ENCODE results near the gene DGKQ. TPM values are rescaled to one million over a fixed set of nuclear protein-coding genes. Genes with fewer than 3 reads are reported as not detected.

The DGKQ gene
- total RNA-seq, 1 experiment from 2014 or later = 14.2 TPM

- H3K4me1 ChIP-seq (ENCODE audit: insufficient read depth, low read length) = peaks cover 4% of the 10 kb centered on the region; the same call in 1 of the 2 replicates
- H3K36me3 ChIP-seq (ENCODE audit: low read depth, low read length) = no peaks in the 10 kb centered on the region
- no peak for ATAC-seq
- H3K4me3 ChIP-seq (ENCODE audit: low read length) = no peak overlapping the region
- no peaks in the 10 kb centered on the region for H3K9me3 ChIP-seq (ENCODE audit: low read length)
- H3K79me2 ChIP-seq (ENCODE audit: low read length) = no peaks in the 10 kb centered on the region
- no peak for DNase-seq
- H3K9me2 ChIP-seq (replicated peaks; ENCODE audit: low read length) = no peaks in the 10 kb centered on the region
- no peak overlapping the region for H3K4me2 ChIP-seq (ENCODE audit: low read length)
- no TSS peak for BruUV-seq (replicated peaks)
- intact Hi-C loops (cut with micrococcal nuclease) = no loop called here
- H2AFZ ChIP-seq (ENCODE audit: low read length) = no peak overlapping the region
- no peak overlapping the region for H3K27ac ChIP-seq (ENCODE audit: low read length)
- TF ChIP-seq EZH2 (IDR thresholded peaks at IDR 0.05; ENCODE audit: low read length, unreplicated experiment) (no peak), EZH2phosphoT487 (IDR thresholded peaks at IDR 0.05; ENCODE audit: borderline replicate concordance, low read length) (no peak)
- no peaks in the 10 kb centered on the region for H3F3A ChIP-seq (ENCODE audit: low read length, unreplicated experiment)
- ChIA-PET POLR2A (ENCODE audit: unreplicated experiment) (no interaction called here), CTCF (no interaction called here)
- no peak overlapping the region for H3K9ac ChIP-seq (ENCODE audit: low read length)
- H3K27me3 ChIP-seq (ENCODE audit: low read length) = no peaks in the 10 kb centered on the region
- no peaks in the 10 kb centered on the region; the same call in 1 of the 2 replicates for H4K20me1 ChIP-seq (ENCODE audit: low read length)
These were observed 44.3 kb upstream of the DGKQ start for GRCh38 chr4:1017706-1018105.

DNA sequence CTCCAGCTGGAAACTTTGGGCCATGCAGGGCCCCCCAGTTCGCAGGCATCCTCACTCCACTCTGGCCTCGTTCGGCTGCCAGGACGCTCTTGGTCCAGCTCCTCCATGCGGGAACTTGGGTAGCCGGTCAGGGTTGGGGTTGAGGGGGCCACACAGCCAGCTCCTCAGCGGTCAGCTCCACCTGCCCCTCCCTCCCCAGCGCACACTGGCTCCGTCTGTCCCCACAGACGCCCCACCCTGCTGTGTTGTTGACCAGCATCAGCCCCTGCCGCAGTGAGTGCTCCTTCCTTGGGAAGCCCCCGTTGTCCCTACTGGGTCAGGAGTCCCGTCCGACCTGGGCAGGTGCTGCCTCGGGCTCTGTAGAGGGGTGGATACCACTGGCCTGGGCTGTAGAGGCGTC lies 43.8 kb upstream of the DGKQ start:
- no peaks in the 10 kb centered on the region for H3K36me3 ChIP-seq (ENCODE audit: low read depth, low read length)

GRCh38 chr4:1015746-1016145 lies 42.4 kb upstream of the DGKQ start:
- TF ChIP-seq, protein P1, sequence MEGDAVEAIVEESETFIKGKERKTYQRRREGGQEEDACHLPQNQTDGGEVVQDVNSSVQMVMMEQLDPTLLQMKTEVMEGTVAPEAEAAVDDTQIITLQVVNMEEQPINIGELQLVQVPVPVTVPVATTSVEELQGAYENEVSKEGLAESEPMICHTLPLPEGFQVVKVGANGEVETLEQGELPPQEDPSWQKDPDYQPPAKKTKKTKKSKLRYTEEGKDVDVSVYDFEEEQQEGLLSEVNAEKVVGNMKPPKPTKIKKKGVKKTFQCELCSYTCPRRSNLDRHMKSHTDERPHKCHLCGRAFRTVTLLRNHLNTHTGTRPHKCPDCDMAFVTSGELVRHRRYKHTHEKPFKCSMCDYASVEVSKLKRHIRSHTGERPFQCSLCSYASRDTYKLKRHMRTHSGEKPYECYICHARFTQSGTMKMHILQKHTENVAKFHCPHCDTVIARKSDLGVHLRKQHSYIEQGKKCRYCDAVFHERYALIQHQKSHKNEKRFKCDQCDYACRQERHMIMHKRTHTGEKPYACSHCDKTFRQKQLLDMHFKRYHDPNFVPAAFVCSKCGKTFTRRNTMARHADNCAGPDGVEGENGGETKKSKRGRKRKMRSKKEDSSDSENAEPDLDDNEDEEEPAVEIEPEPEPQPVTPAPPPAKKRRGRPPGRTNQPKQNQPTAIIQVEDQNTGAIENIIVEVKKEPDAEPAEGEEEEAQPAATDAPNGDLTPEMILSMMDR (conservative IDR thresholded peaks at IDR 0.05; ENCODE audit: low read depth, low read length) = no peak
- TF ChIP-seq EZH2 (IDR thresholded peaks at IDR 0.05; ENCODE audit: low read length, unreplicated experiment) = no peak
- no peak for TF ChIP-seq EZH2phosphoT487 (IDR thresholded peaks at IDR 0.05; ENCODE audit: borderline replicate concordance, low read length)
- Histone ChIP-seq H3K9me3 (ENCODE audit: low read length) (no peaks in the 10 kb centered on the region), H3K4me3 (ENCODE audit: low read length) (no peak overlapping the region), H3K36me3 (ENCODE audit: low read depth, low read length) (no peaks in the 10 kb centered on the region), H3K79me2 (ENCODE audit: low read length) (no peaks in the 10 kb centered on the region), H3K9me2 (replicated peaks; ENCODE audit: low read length) (no peaks in the 10 kb centered on the region), H3K4me1 (ENCODE audit: insufficient read depth, low read length) (peaks cover 6% of the 10 kb centered on the region; the same call in 1 of the 2 replicates), H3K9ac (ENCODE audit: low read length) (no peak overlapping the region), H4K20me1 (ENCODE audit: low read length) (no peaks in the 10 kb centered on the region; the same call in 1 of the 2 replicates), H3K27me3 (ENCODE audit: low read length) (no peaks in the 10 kb centered on the region), H3F3A (ENCODE audit: low read length, unreplicated experiment) (no peaks in the 10 kb centered on the region), H3K27ac (ENCODE audit: low read length) (no peak overlapping the region), H2AFZ (ENCODE audit: low read length) (no peak overlapping the region), H3K4me2 (ENCODE audit: low read length) (no peak overlapping the region)
- ChIA-PET POLR2A (ENCODE audit: unreplicated experiment) (no interaction called here), CTCF (no interaction called here)
- DNase-seq (no peak), ATAC-seq (no peak)
- intact Hi-C loops (cut with micrococcal nuclease) = no loop called here
- BruUV-seq (replicated peaks) = no TSS peak

More for the DNA sequence above, 43.8 kb upstream of the DGKQ start:
- H3K4me2 ChIP-seq (ENCODE audit: low read length) = no peak overlapping the region
- no peak overlapping the region for H3K4me3 ChIP-seq (ENCODE audit: low read length)
- no peaks in the 10 kb centered on the region for H3K79me2 ChIP-seq (ENCODE audit: low read length)
- H3F3A ChIP-seq (ENCODE audit: low read length, unreplicated experiment) = no peaks in the 10 kb centered on the region
- POLR2A ChIA-PET (ENCODE audit: unreplicated experiment) = no interaction called here
- no peaks in the 10 kb centered on the region for H3K27me3 ChIP-seq (ENCODE audit: low read length)
- H2AFZ ChIP-seq (ENCODE audit: low read length) = no peak overlapping the region
- intact Hi-C loops (cut with micrococcal nuclease) = no loop called here
- peaks cover 6% of the 10 kb centered on the region; the same call in 1 of the 2 replicates for H3K4me1 ChIP-seq (ENCODE audit: insufficient read depth, low read length)
- no peak for DNase-seq
- no peak overlapping the region for H3K9ac ChIP-seq (ENCODE audit: low read length)
- no peaks in the 10 kb centered on the region for H3K9me3 ChIP-seq (ENCODE audit: low read length)
- H3K27ac ChIP-seq (ENCODE audit: low read length) = no peak overlapping the region
- no peaks in the 10 kb centered on the region; the same call in 1 of the 2 replicates for H4K20me1 ChIP-seq (ENCODE audit: low read length)
- CTCF ChIA-PET = no interaction called here
- no TSS peak for BruUV-seq (replicated peaks)
- ATAC-seq = no peak
- TF ChIP-seq EZH2phosphoT487 (IDR thresholded peaks at IDR 0.05; ENCODE audit: borderline replicate concordance, low read length) = no peak
- no peaks in the 10 kb centered on the region for H3K9me2 ChIP-seq (replicated peaks; ENCODE audit: low read length)

DNA sequence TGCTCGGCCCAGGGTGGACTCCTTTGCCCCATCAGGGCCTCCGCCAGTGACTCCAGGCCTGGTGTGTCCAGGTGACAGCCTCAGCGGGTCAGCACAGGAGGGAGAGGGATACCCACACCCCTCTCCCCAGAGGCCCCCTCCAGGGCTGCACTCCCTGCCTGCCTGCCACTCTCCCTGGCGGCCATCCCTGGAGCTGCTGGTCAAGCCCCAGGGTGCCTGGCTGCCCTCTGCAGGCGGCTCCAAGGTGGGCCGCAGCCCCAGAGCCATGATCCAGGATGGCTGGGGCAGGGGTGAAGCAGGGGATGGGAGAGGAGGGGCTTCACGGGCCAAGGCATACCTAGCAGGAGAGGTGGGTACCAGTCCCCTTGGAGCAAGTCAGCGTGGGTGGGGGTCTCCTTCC lies 41.8 kb upstream of the DGKQ start:
- Histone ChIP-seq H3K9ac (ENCODE audit: low read length) (no peak overlapping the region), H3K79me2 (ENCODE audit: low read length) (no peaks in the 10 kb centered on the region), H3K27me3 (ENCODE audit: low read length) (no peaks in the 10 kb centered on the region), H2AFZ (ENCODE audit: low read length) (no peak overlapping the region), H3F3A (ENCODE audit: low read length, unreplicated experiment) (no peaks in the 10 kb centered on the region), H3K4me3 (ENCODE audit: low read length) (no peak overlapping the region), H3K9me3 (ENCODE audit: low read length) (no peaks in the 10 kb centered on the region), H3K9me2 (replicated peaks; ENCODE audit: low read length) (no peaks in the 10 kb centered on the region), H3K36me3 (ENCODE audit: low read depth, low read length) (no peaks in the 10 kb centered on the region), H3K27ac (ENCODE audit: low read length) (no peak overlapping the region), H4K20me1 (ENCODE audit: low read length) (no peaks in the 10 kb centered on the region; the same call in 1 of the 2 replicates), H3K4me1 (ENCODE audit: insufficient read depth, low read length) (peaks cover 11% of the 10 kb centered on the region), H3K4me2 (ENCODE audit: low read length) (no peak overlapping the region)
- BruUV-seq (replicated peaks) = no TSS peak
- TF ChIP-seq EZH2 (IDR thresholded peaks at IDR 0.05; ENCODE audit: low read length, unreplicated experiment) (no peak), EZH2phosphoT487 (IDR thresholded peaks at IDR 0.05; ENCODE audit: borderline replicate concordance, low read length) (no peak)
- TF ChIP-seq, protein P1 (conservative IDR thresholded peaks at IDR 0.05; ENCODE audit: low read depth, low read length) = no peak
- DNase-seq = no peak
- POLR2A ChIA-PET (ENCODE audit: unreplicated experiment) = no interaction called here
- no peak for ATAC-seq
- CTCF ChIA-PET = no interaction called here
- intact Hi-C loops (cut with micrococcal nuclease) = no loop called here

All from PC-3 (cell line).